AG10803 (cell line): ENCODE data around the gene SORL1-AS1.

Experiments
- DNase-seq: peaks from one replicate; pipeline ENCODE4 v3.0.0; 2010; ENCODE audit warnings: low read depth
- H3K4me3 ChIP-seq: 2 replicates; pipeline ENCODE4 v1.5.1; 2011; ENCODE audit warnings: mild to moderate bottlenecking, low read length, control low read depth
- CTCF ChIP-seq: conservative IDR thresholded peaks from 2 replicates; pipeline ENCODE4 v1.5.1; 2011; ENCODE audit warnings: mild to moderate bottlenecking, low read length, control low read depth, inconsistent platforms

Gene SORL1-AS1

GRCh38 chr11:121466063-121466794, 13.5 kb upstream of the SORL1-AS1 start:
- peak; percentile 93 for DNase-seq
- no peak for TF ChIP-seq CTCF
- H3K4me3 ChIP-seq, result no peak overlapping the region

- no peak for DNase-seq
- TF ChIP-seq CTCF, result no peak
- H3K4me3 ChIP-seq, result no peak overlapping the region
These were observed 12.9 kb upstream of the SORL1-AS1 start for GRCh38 chr11:121465709-121466062.

- peak; percentile 89 for DNase-seq
- no peak for TF ChIP-seq CTCF
- no peak overlapping the region for H3K4me3 ChIP-seq
These were observed 11.7 kb upstream of the SORL1-AS1 start for GRCh38 chr11:121464352-121464946.

- no peak overlapping the region for H3K4me3 ChIP-seq
- no peak for DNase-seq
- TF ChIP-seq CTCF, result no peak
These were observed 11.0 kb upstream of the SORL1-AS1 start for GRCh38 chr11:121463689-121464335.

- DNase-seq, result no peak
- H3K4me3 ChIP-seq, result no peak overlapping the region
- no peak for TF ChIP-seq CTCF
These were observed 9.1 kb upstream of the SORL1-AS1 start for GRCh38 chr11:121461843-121462242.

- DNase-seq, result no peak
- no peak for TF ChIP-seq CTCF
- H3K4me3 ChIP-seq, result no peak overlapping the region
These were observed 8.3 kb upstream of the SORL1-AS1 start for GRCh38 chr11:121460941-121461514.
